Measurements from ENCODE around the gene SMG6. TPM values are rescaled to one million over a fixed set of nuclear protein-coding genes. Genes with fewer than 3 reads are reported as not detected.

SMG6 gene
- total RNA-seq, 1 experiment from 2014 or later: 33.8 TPM

DNA sequence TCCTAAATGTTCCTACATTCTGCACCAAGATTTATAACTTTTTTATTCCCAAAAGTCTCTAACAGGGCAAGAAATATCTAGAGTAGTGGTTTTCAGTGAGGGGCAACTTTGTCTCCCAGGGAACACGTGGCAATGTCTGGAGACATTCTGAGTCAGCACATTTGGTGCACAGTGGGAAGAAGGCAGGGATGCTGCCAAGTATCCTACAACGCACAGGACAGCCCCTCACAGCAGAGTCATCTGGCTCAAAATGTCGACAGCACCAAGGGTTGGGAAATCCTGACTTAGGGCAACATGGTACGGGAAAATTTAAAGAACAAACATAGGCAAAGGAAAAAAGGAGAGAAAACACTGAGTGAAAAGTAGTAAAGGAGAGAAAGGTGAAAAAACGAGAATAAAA, 61.8 kb downstream of the SMG6 start:
- no peak for DNase-seq
- Histone ChIP-seq H3K9me3 (no peaks in the 10 kb centered on the region), H3K27me3 (replicated peaks; ENCODE audit: control insufficient read depth, insufficient read depth, low read length) (no peaks in the 10 kb centered on the region), H3K36me3 (ENCODE audit: control insufficient read depth, insufficient read depth, low read length) (peaks cover 2% of the 10 kb centered on the region), H3K4me1 (no peaks in the 10 kb centered on the region), H3K4me3 (ENCODE audit: low read depth, low read length) (no peak overlapping the region)
- Mint-ChIP-seq H3K9me3 (ENCODE audit: unreplicated experiment) (no peaks in the 10 kb centered on the region), H3K36me3 (ENCODE audit: insufficient read depth, unreplicated experiment) (peaks cover 29% of the 10 kb centered on the region), H3K27me3 (ENCODE audit: insufficient read depth, unreplicated experiment) (no peaks in the 10 kb centered on the region), H3K4me1 (ENCODE audit: low read depth, unreplicated experiment) (no peaks in the 10 kb centered on the region), H3K27ac (ENCODE audit: unreplicated experiment) (no peak overlapping the region), H3K4me3 (ENCODE audit: unreplicated experiment) (no peak overlapping the region)
- no TSS peak for BruUV-seq (replicated peaks)
- TF ChIP-seq, protein P1, sequence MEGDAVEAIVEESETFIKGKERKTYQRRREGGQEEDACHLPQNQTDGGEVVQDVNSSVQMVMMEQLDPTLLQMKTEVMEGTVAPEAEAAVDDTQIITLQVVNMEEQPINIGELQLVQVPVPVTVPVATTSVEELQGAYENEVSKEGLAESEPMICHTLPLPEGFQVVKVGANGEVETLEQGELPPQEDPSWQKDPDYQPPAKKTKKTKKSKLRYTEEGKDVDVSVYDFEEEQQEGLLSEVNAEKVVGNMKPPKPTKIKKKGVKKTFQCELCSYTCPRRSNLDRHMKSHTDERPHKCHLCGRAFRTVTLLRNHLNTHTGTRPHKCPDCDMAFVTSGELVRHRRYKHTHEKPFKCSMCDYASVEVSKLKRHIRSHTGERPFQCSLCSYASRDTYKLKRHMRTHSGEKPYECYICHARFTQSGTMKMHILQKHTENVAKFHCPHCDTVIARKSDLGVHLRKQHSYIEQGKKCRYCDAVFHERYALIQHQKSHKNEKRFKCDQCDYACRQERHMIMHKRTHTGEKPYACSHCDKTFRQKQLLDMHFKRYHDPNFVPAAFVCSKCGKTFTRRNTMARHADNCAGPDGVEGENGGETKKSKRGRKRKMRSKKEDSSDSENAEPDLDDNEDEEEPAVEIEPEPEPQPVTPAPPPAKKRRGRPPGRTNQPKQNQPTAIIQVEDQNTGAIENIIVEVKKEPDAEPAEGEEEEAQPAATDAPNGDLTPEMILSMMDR (IDR thresholded peaks at IDR 0.05; ENCODE audit: insufficient read depth in 1 of 2, low read depth in 1 of 2, low read length in 1 of 2, severe bottlenecking in 1 of 2, unreplicated experiment in 1 of 2): no peak
- intact Hi-C loops (cut with micrococcal nuclease; ENCODE audit: unreplicated experiment): loop anchor here (10.0 kb wide), 1 partner anchor 147 kb away; no protein-coding TSS in a partner anchor
- CTCF ChIA-PET: no interaction called here
- POLR2A ChIA-PET: no interaction called here

DNA sequence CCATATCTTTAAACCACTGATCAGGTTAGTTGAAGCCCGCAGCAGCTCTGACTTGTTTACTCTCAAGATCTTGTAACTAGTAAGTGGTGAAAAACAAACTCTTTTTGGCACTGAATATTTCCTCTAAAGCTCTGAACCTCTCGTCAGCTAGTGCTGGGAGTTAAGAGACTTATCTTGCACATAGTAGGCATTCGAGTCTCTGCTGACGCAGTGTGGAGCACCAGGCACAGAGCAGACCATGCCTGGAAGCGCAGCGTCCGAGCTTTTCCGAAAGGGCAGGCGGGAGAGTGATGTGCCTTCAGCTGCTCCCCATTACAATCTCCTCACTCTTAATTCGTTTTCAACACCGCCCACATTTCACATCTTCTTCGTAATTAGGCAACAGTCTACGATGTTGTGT, 63.0 kb downstream of the SMG6 start:
- H3K4me1 ChIP-seq: no peaks in the 10 kb centered on the region
- H3K4me3 ChIP-seq (ENCODE audit: low read depth, low read length): no peak overlapping the region
- no peak for DNase-seq
- H3K36me3 ChIP-seq (ENCODE audit: control insufficient read depth, insufficient read depth, low read length): peaks cover 2% of the 10 kb centered on the region
- no peaks in the 10 kb centered on the region for H3K27me3 ChIP-seq (replicated peaks; ENCODE audit: control insufficient read depth, insufficient read depth, low read length)
- Mint-ChIP-seq H3K36me3 (ENCODE audit: insufficient read depth, unreplicated experiment) (peaks cover 29% of the 10 kb centered on the region), H3K27me3 (ENCODE audit: insufficient read depth, unreplicated experiment) (no peaks in the 10 kb centered on the region), H3K9me3 (ENCODE audit: unreplicated experiment) (no peaks in the 10 kb centered on the region), H3K27ac (ENCODE audit: unreplicated experiment) (no peak overlapping the region), H3K4me3 (ENCODE audit: unreplicated experiment) (no peak overlapping the region), H3K4me1 (ENCODE audit: low read depth, unreplicated experiment) (no peaks in the 10 kb centered on the region)
- TF ChIP-seq, protein P1 (IDR thresholded peaks at IDR 0.05; ENCODE audit: insufficient read depth in 1 of 2, low read depth in 1 of 2, low read length in 1 of 2, severe bottlenecking in 1 of 2, unreplicated experiment in 1 of 2): no peak
- no peaks in the 10 kb centered on the region for H3K9me3 ChIP-seq
- ChIA-PET POLR2A (no interaction called here), CTCF (no interaction called here)
- no TSS peak for BruUV-seq (replicated peaks)
- intact Hi-C loops (cut with micrococcal nuclease; ENCODE audit: unreplicated experiment): loop anchor here (10.0 kb wide), 1 partner anchor 146 kb away; no protein-coding TSS in a partner anchor

DNA sequence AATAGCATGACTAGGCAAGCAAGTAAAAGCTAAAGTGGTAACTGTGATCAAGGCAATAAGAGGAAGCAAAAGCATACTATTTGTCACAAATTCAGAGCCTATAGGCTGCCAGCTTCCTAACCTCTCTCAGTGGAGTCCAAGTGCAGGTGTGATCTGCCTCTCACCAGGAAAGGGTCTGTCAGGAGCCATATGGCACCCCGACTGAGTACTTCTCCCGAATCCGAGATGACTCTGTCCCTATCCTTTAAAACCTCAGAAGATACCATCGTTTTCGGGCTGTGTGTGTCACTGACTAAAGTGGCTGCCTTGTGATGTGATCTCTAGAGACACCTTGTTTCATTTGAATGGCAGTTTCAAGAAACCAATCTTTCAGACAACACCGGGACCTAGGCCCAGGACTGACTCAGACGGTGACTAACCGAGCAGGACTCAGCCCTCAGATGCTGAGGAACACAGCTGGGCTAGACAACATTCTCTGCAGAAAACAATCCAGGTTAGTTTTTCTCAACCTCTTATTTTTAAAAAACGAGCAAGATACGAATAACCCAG, 63.6 kb downstream of the SMG6 start:
- Mint-ChIP-seq H3K9me3 (ENCODE audit: unreplicated experiment) (no peaks in the 10 kb centered on the region), H3K36me3 (ENCODE audit: insufficient read depth, unreplicated experiment) (peaks cover 29% of the 10 kb centered on the region), H3K4me1 (ENCODE audit: low read depth, unreplicated experiment) (no peaks in the 10 kb centered on the region), H3K27ac (ENCODE audit: unreplicated experiment) (no peak overlapping the region), H3K4me3 (ENCODE audit: unreplicated experiment) (no peak overlapping the region), H3K27me3 (ENCODE audit: insufficient read depth, unreplicated experiment) (no peaks in the 10 kb centered on the region)
- intact Hi-C loops (cut with micrococcal nuclease; ENCODE audit: unreplicated experiment): loop anchor here (10.0 kb wide), 1 partner anchor 145 kb away; no protein-coding TSS in a partner anchor
- TF ChIP-seq, protein P1 (IDR thresholded peaks at IDR 0.05; ENCODE audit: insufficient read depth in 1 of 2, low read depth in 1 of 2, low read length in 1 of 2, severe bottlenecking in 1 of 2, unreplicated experiment in 1 of 2): no peak
- no TSS peak for BruUV-seq (replicated peaks)
- POLR2A ChIA-PET: no interaction called here
- Histone ChIP-seq H3K27me3 (replicated peaks; ENCODE audit: control insufficient read depth, insufficient read depth, low read length) (no peaks in the 10 kb centered on the region), H3K4me1 (no peaks in the 10 kb centered on the region), H3K9me3 (no peaks in the 10 kb centered on the region), H3K4me3 (ENCODE audit: low read depth, low read length) (no peak overlapping the region), H3K36me3 (ENCODE audit: control insufficient read depth, insufficient read depth, low read length) (peaks cover 2% of the 10 kb centered on the region)
- DNase-seq: no peak
- CTCF ChIA-PET: no interaction called here
